ENCODE measurements around the gene HSPA1B.

The HSPA1B gene

DNA sequence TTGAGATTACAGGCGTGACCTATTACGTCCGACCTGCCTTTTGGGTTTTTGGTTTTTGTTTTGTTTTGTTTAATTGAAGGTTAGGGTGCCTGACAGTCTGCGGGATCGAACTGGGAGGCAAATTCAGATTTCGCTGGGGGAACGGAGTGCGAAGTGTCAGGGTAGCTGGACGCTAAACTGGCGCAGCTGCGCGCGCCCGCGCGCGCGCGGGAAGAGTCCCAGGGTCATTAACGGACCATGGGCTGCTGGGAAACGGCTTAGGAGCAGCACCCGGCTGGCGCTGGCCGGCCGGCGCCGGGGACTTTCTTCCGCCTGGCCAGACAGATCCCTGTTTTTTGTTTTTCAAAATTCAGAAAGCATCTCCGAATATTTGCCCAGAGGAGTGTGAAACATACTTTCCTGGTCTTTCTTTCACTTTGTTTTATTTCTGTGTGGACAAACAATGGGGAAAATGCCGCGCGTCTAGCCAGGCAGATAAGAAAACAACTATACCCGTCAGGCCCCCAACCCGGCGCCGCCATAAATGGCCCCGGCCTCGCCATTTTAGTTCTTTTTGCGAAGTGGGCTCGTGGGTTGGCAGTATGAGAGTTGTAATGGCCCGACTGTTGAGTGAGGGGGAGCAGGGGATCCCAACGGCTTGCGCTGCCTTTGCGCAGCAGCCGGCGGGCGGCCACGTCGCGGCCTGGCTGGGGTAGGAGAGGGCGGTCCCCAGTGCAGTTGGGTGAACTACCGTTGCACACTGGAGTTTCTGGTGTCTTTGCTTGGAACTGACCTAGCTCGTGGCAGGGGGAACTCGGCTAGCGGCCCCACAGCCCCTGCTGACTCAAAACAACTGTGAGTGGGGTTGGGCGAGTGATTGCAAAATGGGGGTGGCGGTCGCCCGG lies 7.1 kb downstream of the HSPA1B start (continued):
- TF ChIP-seq, protein P1, sequence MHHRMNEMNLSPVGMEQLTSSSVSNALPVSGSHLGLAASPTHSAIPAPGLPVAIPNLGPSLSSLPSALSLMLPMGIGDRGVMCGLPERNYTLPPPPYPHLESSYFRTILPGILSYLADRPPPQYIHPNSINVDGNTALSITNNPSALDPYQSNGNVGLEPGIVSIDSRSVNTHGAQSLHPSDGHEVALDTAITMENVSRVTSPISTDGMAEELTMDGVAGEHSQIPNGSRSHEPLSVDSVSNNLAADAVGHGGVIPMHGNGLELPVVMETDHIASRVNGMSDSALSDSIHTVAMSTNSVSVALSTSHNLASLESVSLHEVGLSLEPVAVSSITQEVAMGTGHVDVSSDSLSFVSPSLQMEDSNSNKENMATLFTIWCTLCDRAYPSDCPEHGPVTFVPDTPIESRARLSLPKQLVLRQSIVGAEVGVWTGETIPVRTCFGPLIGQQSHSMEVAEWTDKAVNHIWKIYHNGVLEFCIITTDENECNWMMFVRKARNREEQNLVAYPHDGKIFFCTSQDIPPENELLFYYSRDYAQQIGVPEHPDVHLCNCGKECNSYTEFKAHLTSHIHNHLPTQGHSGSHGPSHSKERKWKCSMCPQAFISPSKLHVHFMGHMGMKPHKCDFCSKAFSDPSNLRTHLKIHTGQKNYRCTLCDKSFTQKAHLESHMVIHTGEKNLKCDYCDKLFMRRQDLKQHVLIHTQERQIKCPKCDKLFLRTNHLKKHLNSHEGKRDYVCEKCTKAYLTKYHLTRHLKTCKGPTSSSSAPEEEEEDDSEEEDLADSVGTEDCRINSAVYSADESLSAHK (tag by site-specific recombination; IDR thresholded peaks at IDR 0.05), result no peak; the same call in 1 of the 2 replicates
- TF ChIP-seq ZNF394 (tag by site-specific recombination; IDR thresholded peaks at IDR 0.05; ENCODE audit: borderline replicate concordance), result peak; percentile 70
- TF ChIP-seq ZNF660 (tag by site-specific recombination; IDR thresholded peaks at IDR 0.05), result peak; percentile 77
- TF ChIP-seq ZNF24 (tag by site-specific recombination; IDR thresholded peaks at IDR 0.05), result peak; percentile 94
- peak; percentile 84 for TF ChIP-seq ZBTB17 (tag by site-specific recombination; IDR thresholded peaks at IDR 0.05)
- TF ChIP-seq ZNF830 (tag by site-specific recombination; IDR thresholded peaks at IDR 0.05; ENCODE audit: low read depth), result no peak
- TF ChIP-seq ZBTB20 (tag by site-specific recombination; IDR thresholded peaks at IDR 0.05), result peak; percentile 92
- no peak for TF ChIP-seq ZNF701 (tag by site-specific recombination; IDR thresholded peaks at IDR 0.05)
- TF ChIP-seq ZNF16 (tag by site-specific recombination; IDR thresholded peaks at IDR 0.05; ENCODE audit: low read depth), result no peak
- peak; percentile 51 for TF ChIP-seq ZFHX2 (tag by site-specific recombination; conservative IDR thresholded peaks at IDR 0.05)
- TF ChIP-seq ZNF768 (tag by site-specific recombination; IDR thresholded peaks at IDR 0.05), result no peak; the same call in 1 of the 2 replicates
- TF ChIP-seq ZNF785 (tag by site-specific recombination; IDR thresholded peaks at IDR 0.05), result peak; percentile 79
- no peak for TF ChIP-seq ZNF624 (tag by site-specific recombination; IDR thresholded peaks at IDR 0.05)
- TF ChIP-seq ZNF777 (tag by site-specific recombination; IDR thresholded peaks at IDR 0.05; ENCODE audit: borderline replicate concordance), result 0 out of 2 replicates have a peak, but pooled peaks have one; percentile 20
- peak; percentile 43; the same call in 1 of the 2 replicates for TF ChIP-seq REST (tag by site-specific recombination; IDR thresholded peaks at IDR 0.05)
- TF ChIP-seq ZNF560 (tag by site-specific recombination; IDR thresholded peaks at IDR 0.05; ENCODE audit: borderline replicate concordance), result no peak
- peak; percentile 81 for TF ChIP-seq ZNF561 (tag by site-specific recombination; IDR thresholded peaks at IDR 0.05; ENCODE audit: borderline replicate concordance)
- TF ChIP-seq ZNF114 (tag by site-specific recombination; IDR thresholded peaks at IDR 0.05), result no peak
- no peak for TF ChIP-seq ZNF19 (tag by site-specific recombination; IDR thresholded peaks at IDR 0.05; ENCODE audit: low read depth)
- TF ChIP-seq ZNF501 (tag by site-specific recombination; IDR thresholded peaks at IDR 0.05), result peak; percentile 41; the same call in 1 of the 2 replicates
- TF ChIP-seq, protein P2, sequence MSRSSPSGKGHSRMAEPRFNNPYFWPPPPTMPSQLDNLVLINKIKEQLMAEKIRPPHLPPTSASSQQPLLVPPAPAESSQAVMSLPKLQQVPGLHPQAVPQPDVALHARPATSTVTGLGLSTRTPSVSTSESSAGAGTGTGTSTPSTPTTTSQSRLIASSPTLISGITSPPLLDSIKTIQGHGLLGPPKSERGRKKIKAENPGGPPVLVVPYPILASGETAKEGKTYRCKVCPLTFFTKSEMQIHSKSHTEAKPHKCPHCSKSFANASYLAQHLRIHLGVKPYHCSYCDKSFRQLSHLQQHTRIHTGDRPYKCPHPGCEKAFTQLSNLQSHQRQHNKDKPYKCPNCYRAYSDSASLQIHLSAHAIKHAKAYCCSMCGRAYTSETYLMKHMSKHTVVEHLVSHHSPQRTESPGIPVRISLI (tag by site-specific recombination; IDR thresholded peaks at IDR 0.05), result no peak
- peak; percentile 53; the same call in 1 of the 2 replicates for TF ChIP-seq ZBTB8A (tag by site-specific recombination; IDR thresholded peaks at IDR 0.05)
- no peak for TF ChIP-seq RBAK (tag by site-specific recombination; IDR thresholded peaks at IDR 0.05)
- 0 out of 2 replicates have a peak, but pooled peaks have one; percentile 53 for TF ChIP-seq ZNF239 (tag by site-specific recombination; IDR thresholded peaks at IDR 0.05)
- TF ChIP-seq ZBTB7A (tag by site-specific recombination; IDR thresholded peaks at IDR 0.05; ENCODE audit: low read depth), result 0 out of 2 replicates have a peak, but pooled peaks have one; percentile 12
- no peak for TF ChIP-seq HOXA7 (CRISPR knock-in tag; IDR thresholded peaks at IDR 0.05; ENCODE audit: borderline replicate concordance)
- TF ChIP-seq ZNF510 (tag by site-specific recombination; IDR thresholded peaks at IDR 0.05; ENCODE audit: insufficient replicate concordance), result no peak
- TF ChIP-seq, protein P3, sequence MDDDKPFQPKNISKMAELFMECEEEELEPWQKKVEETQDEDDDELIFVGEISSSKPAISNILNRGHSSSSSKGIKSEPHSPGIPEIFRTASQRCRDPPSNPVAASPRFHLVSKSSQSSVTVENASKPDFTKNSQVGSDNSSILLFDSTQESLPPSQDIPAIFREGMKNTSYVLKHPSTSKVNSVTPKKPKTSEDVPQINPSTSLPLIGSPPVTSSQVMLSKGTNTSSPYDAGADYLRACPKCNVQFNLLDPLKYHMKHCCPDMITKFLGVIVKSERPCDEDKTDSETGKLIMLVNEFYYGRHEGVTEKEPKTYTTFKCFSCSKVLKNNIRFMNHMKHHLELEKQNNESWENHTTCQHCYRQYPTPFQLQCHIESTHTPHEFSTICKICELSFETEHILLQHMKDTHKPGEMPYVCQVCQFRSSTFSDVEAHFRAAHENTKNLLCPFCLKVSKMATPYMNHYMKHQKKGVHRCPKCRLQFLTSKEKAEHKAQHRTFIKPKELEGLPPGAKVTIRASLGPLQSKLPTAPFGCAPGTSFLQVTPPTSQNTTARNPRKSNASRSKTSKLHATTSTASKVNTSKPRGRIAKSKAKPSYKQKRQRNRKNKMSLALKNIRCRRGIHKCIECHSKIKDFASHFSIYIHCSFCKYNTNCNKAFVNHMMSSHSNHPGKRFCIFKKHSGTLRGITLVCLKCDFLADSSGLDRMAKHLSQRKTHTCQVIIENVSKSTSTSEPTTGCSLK (tag by site-specific recombination; IDR thresholded peaks at IDR 0.05), result no peak
- no peak for TF ChIP-seq ZNF221 (tag by site-specific recombination; IDR thresholded peaks at IDR 0.05; ENCODE audit: borderline replicate concordance)
- TF ChIP-seq ZNF548 (tag by site-specific recombination; IDR thresholded peaks at IDR 0.05), result 0 out of 2 replicates have a peak, but pooled peaks have one; percentile 7
- no peak for TF ChIP-seq ZNF138 (tag by site-specific recombination; IDR thresholded peaks at IDR 0.05; ENCODE audit: borderline replicate concordance)
